Activated B cell treated with CpG ODN at 0.5 μM for 24 hours (primary cell): ENCODE measurements around the gene NRXN3. TPM values are rescaled to one million over a fixed set of nuclear protein-coding genes. Genes with fewer than 3 reads are reported as not detected.

Experiments used
- ATAC-seq: fragments of 200-7000 bp; cut with Tn5 transposase; one replicate; pipeline ENCODE4 v1.10.0; 2021; ENCODE audit warnings: low read depth, mild to moderate bottlenecking, moderate library complexity
- CTCF ChIA-PET: fragments of 350-600 bp; sonication (Branson Sonifier 250); formaldehyde crosslinking; loops from one replicate; lab custom pipeline; 2021; ENCODE audit warnings: antibody characterized with exemption; lab: Charles Lee
- POLR2A ChIA-PET: fragments of 350-600 bp; sonication (Branson Sonifier 250); formaldehyde crosslinking; loops from one replicate; lab custom pipeline; 2021; ENCODE audit warnings: antibody characterized with exemption; lab: Charles Lee
- DNase-seq: peaks from one replicate; pipeline ENCODE4 v3.0.0; 2022
- H3K27ac Mint-ChIP-seq: one replicate; pipeline ENCODE4 v1.8.0; 2020; ENCODE audit warnings: mixed read lengths
- H3K27me3 Mint-ChIP-seq: one replicate; pipeline ENCODE4 v1.8.0; 2021; ENCODE audit warnings: mixed read lengths
- H3K36me3 Mint-ChIP-seq: one replicate; pipeline ENCODE4 v1.8.0; 2021; ENCODE audit warnings: low read depth, mixed read lengths
- H3K4me1 Mint-ChIP-seq: one replicate; pipeline ENCODE4 v1.8.0; 2021; ENCODE audit warnings: mixed read lengths
- H3K4me3 Mint-ChIP-seq: one replicate; pipeline ENCODE4 v1.8.0; 2020; ENCODE audit warnings: mild to moderate bottlenecking, mixed read lengths
- H3K9me3 Mint-ChIP-seq: one replicate; pipeline ENCODE4 v1.8.0; 2020; ENCODE audit warnings: mixed read lengths
- intact Hi-C: fragments of 100-400 bp; cut with micrococcal nuclease; formaldehyde crosslinking; loops from one replicate; pipeline ENCODE4 v1.15.1; 2024
- total RNA-seq: library from RNA; stranded (reverse); gene quantifications from 2 replicates; pipeline ENCODE4 v1.2.3, GENCODE V29; 2022
- TF ChIP-seq, protein P1 (sequence below): fragments of 200-600 bp; IDR thresholded peaks from one replicate; pipeline ENCODE4 v1.8.0; 2022; ENCODE audit warnings: antibody characterized with exemption, mild to moderate bottlenecking

The NRXN3 gene
- total RNA-seq, 1 donor from 2014 or later, result not detected

DNA sequence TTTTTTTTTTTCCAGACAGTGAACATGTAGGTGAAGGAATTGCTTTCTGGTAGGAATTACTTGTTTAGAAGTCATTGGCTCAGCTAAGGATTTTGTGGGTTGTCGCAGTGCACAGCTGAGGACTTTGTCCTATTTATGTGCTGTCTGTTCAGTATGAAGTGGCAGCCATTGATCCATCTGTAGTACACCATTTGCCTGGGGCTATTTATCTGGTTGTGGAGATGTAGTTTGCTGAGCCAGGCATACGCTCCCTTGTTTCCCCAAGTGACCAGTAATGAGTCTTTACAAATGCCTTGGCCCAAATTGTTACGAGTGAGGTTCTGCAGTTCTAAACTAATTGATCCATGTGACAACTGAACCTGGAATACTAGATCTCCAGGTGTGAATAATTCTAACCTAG lies 140.1 kb downstream of the NRXN3 start:
- Mint-ChIP-seq H3K27ac (no peak overlapping the region), H3K9me3 (no peaks in the 10 kb centered on the region), H3K27me3 (peaks cover 1% of the 10 kb centered on the region), H3K36me3 (no peaks in the 10 kb centered on the region), H3K4me1 (no peaks in the 10 kb centered on the region), H3K4me3 (no peak overlapping the region)
- TF ChIP-seq, protein P1, sequence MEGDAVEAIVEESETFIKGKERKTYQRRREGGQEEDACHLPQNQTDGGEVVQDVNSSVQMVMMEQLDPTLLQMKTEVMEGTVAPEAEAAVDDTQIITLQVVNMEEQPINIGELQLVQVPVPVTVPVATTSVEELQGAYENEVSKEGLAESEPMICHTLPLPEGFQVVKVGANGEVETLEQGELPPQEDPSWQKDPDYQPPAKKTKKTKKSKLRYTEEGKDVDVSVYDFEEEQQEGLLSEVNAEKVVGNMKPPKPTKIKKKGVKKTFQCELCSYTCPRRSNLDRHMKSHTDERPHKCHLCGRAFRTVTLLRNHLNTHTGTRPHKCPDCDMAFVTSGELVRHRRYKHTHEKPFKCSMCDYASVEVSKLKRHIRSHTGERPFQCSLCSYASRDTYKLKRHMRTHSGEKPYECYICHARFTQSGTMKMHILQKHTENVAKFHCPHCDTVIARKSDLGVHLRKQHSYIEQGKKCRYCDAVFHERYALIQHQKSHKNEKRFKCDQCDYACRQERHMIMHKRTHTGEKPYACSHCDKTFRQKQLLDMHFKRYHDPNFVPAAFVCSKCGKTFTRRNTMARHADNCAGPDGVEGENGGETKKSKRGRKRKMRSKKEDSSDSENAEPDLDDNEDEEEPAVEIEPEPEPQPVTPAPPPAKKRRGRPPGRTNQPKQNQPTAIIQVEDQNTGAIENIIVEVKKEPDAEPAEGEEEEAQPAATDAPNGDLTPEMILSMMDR, result no peak
- CTCF ChIA-PET, result no interaction called here
- POLR2A ChIA-PET, result no interaction called here
- no peak for ATAC-seq
- intact Hi-C loops, result no loop called here
- no peak for DNase-seq

DNA sequence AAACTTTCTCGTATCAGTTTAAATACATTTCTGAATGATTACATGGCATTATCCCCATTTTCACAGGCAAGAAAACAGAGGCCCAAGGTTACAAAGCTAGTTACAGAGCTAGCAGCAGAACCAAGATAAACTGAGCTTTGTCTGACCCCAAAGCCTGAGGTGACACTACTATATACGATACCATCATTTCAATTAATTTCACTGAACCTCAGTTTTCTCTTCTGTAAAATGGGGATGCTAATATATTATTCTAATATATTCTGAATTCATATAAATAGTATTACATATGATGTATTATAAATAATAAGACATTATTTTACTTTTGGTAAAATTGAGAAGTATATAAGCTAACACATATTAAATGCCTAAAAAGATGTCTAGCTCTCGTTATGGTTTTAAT lies 143.3 kb downstream of the NRXN3 start:
- H3K4me1 Mint-ChIP-seq, result no peaks in the 10 kb centered on the region
- H3K36me3 Mint-ChIP-seq, result no peaks in the 10 kb centered on the region
- H3K27ac Mint-ChIP-seq, result no peak overlapping the region
- intact Hi-C loops, result no loop called here
- peaks cover 7% of the 10 kb centered on the region for H3K27me3 Mint-ChIP-seq
- TF ChIP-seq, protein P1, result no peak
- H3K4me3 Mint-ChIP-seq, result no peak overlapping the region
- H3K9me3 Mint-ChIP-seq, result no peaks in the 10 kb centered on the region
- ChIA-PET CTCF (no interaction called here), POLR2A (no interaction called here)
- ATAC-seq (no peak), DNase-seq (no peak)

DNA sequence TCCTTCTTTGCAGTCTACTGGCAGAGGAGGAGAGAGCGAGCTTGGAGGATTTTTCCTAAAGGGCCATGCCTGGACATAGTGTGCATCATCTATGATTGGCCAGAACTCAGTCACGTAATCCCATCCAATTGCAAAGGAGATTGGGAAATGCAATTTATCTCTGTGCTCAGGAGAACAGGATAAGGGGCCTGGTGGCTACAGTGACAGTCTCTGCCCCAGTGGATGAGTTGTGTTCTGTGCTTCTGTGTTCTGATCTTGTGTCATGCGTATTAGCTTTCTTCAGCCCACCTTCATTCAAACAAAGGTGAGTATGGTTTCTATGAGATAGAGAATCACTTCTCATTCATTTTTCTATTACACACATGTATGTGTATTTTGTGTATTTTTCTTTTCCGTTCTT lies 144.3 kb downstream of the NRXN3 start:
- CTCF ChIA-PET, result no interaction called here

DNA sequence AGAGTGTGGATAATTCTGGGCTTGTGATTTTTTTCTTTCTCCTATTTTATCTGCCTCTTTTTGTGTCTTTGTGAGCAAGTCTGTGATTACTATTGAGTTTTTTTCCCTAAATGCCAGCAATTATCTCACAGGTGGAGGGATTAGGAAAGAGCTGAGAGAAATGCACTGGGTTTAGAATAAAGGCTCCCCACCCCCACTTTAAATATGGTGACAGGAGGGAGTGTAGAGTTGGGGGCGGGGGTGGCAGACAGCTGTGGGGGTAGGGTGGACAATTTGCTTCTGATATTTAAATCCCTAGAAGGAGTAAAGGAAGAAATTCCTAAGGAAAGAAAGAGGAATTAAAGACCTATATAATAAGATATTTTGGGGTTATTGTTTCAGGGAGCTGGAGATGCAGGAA lies 145.9 kb downstream of the NRXN3 start:
- Mint-ChIP-seq H3K27ac (no peak overlapping the region), H3K9me3 (no peaks in the 10 kb centered on the region), H3K36me3 (no peaks in the 10 kb centered on the region), H3K27me3 (peaks cover 16% of the 10 kb centered on the region), H3K4me1 (no peaks in the 10 kb centered on the region), H3K4me3 (no peak overlapping the region)
- TF ChIP-seq, protein P1, result no peak
- ChIA-PET POLR2A (no interaction called here), CTCF (no interaction called here)
- no peak for ATAC-seq
- no peak for DNase-seq
- intact Hi-C loops, result no loop called here

More for the DNA sequence above, 144.3 kb downstream of the NRXN3 start:
- Mint-ChIP-seq H3K27ac (no peak overlapping the region), H3K36me3 (no peaks in the 10 kb centered on the region), H3K4me3 (no peak overlapping the region), H3K4me1 (no peaks in the 10 kb centered on the region), H3K27me3 (peaks cover 7% of the 10 kb centered on the region), H3K9me3 (no peaks in the 10 kb centered on the region)
- POLR2A ChIA-PET, result no interaction called here
- no peak for DNase-seq
- ATAC-seq, result no peak
- TF ChIP-seq, protein P1, result no peak
- intact Hi-C loops, result no loop called here

DNA sequence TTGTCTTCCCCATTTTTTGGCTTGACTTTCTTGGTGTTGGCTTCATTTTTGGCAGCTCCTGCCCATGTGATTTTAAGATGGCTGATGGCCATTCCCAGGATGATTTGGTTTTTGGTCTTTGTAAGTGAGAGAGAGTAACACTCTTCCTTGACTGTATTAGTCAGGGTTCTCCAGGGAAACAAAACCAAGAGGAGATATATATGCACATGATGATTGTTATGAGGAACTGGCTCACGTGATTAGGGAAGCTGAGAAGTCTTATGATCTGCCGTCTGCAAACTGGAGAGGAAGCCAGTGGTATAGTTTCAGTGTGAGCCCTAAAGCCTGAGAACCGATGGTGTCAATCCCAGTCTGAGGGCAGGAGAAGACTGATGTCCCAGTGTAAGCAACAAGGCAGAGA lies 146.6 kb downstream of the NRXN3 start:
- H3K27ac Mint-ChIP-seq, result no peak overlapping the region
- no peak for DNase-seq
- TF ChIP-seq, protein P1, result no peak
- no peak for ATAC-seq
- no peak overlapping the region for H3K4me3 Mint-ChIP-seq
- H3K9me3 Mint-ChIP-seq, result no peaks in the 10 kb centered on the region
- intact Hi-C loops, result no loop called here
- ChIA-PET POLR2A (no interaction called here), CTCF (no interaction called here)
- H3K36me3 Mint-ChIP-seq, result no peaks in the 10 kb centered on the region
- H3K27me3 Mint-ChIP-seq, result peaks cover 17% of the 10 kb centered on the region
- H3K4me1 Mint-ChIP-seq, result no peaks in the 10 kb centered on the region
